ENCODE data around the gene TRAPPC2L. TPM values are rescaled to one million over a fixed set of nuclear protein-coding genes. Genes with fewer than 3 reads are reported as not detected.

Gene TRAPPC2L
- polyA plus RNA-seq, 3 donors: 25.4 to 56.8 (median 47.6) TPM

GRCh38 chr16:88850531-88851199, 6.3 kb upstream of the TRAPPC2L start:
- 91 to 96% (median 95%) methylated on average over 33 of the region's 33 CpGs for WGBS, 3 donors
- no peak overlapping the region for H3K27ac ChIP-seq (ENCODE audit: low read depth, low read length)

DNA sequence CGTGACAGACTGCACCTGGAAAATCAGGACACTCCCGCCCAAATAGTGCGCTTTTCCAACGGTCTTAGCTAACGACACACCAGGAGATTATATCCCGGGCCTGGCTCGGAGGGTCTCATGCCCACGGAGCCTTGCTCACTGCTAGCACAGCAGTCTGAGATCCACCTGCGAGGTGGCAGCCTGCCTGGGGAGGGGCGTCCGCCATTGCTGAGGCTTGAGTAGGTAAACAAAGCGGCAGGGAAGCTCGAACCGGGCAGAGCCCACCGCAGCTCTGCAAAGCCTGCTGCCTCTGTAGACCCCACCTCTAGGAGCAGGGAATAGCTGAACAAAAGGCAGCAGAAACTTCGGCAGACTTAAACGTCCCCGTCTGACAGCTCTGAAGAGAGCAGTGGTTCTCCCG, 5.3 kb upstream of the TRAPPC2L start:
- H3K27ac ChIP-seq (ENCODE audit: low read depth, low read length): no peak overlapping the region
- 91 to 96% (median 91%) methylated on average over 19 of the region's 19 CpGs for WGBS, 3 donors

- WGBS, 3 donors: 65 to 88% (median 65%) methylated on average over 17 of the region's 17 CpGs
- no peak overlapping the region for H3K27ac ChIP-seq (ENCODE audit: low read depth, low read length)
These were observed 3.5 kb upstream of the TRAPPC2L start for GRCh38 chr16:88853325-88853941.

- no peak overlapping the region for H3K27ac ChIP-seq (ENCODE audit: low read depth, low read length)
- 58 to 72% (median 62%) methylated on average over 19 to 20 of the region's 20 CpGs for WGBS, 3 donors
These were observed 2.4 kb upstream of the TRAPPC2L start for GRCh38 chr16:88854306-88855111.

- no peak overlapping the region for H3K27ac ChIP-seq (ENCODE audit: low read depth, low read length)
- WGBS, 3 donors: 77 to 90% (median 82%) methylated on average over 8 of the region's 8 CpGs
These were observed 1.8 kb upstream of the TRAPPC2L start for GRCh38 chr16:88855176-88855575.

DNA sequence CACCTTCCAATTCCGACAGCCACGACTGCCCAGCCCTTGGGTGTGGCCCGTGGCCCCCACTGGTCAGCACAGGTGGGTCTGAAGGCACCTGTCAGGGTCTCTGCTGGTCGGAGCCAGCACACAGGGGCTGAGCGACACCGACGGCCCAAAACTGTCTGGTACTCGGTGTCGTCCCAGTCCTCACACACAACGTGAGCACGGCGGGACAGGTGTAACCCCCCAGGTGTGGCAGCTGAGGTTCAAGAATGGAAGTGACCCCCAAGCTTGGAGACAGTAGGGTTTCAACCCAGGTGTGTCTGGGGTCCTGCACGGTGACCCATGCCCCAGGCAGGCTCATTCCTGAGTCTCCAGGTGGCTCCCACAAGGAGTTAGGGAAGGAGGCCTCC, 1.2 kb upstream of the TRAPPC2L start:
- 81 to 88% (median 84%) methylated on average over 13 of the region's 13 CpGs for WGBS, 3 donors
- no peak overlapping the region for H3K27ac ChIP-seq (ENCODE audit: low read depth, low read length)

DNA sequence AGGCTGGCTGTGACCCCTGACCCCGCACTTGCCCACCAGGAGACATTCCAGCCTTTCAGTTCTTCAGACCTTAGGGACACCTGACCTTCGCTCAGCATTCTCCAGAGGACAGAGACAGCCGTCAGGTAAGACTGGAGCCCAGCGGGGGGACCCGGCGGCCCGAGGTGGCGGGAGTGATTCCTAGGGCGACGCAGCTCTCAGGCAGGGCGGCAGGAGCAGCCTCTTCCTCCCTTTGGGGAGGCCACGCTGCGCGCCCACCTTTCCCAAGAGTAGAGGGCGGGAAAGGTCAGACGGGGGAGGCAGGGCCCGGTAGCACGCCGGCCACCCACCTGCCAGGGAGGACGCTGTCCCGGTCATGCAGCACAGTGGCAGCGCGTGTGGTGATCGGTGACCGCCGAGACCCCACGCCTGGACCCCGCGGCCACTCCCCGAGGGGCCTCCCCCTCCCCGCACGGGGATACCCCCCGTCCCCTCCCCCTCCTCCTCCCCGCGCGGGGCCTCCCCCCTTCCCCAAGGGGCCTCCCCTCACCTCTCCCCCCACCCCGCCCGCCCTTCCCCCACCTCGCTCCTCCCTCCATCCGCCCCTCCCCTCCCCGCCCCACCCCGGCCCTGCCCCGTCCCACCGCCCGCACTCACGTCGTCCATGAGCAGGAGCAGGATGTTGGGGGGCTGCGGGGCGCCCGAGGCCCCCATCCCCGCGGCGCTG, 652 bp upstream of the TRAPPC2L start:
- 16 to 27% (median 19%) methylated on average over 18 to 50 of the region's 53 CpGs for WGBS, 3 donors
- H3K27ac ChIP-seq (ENCODE audit: low read depth, low read length): no peak overlapping the region

DNA sequence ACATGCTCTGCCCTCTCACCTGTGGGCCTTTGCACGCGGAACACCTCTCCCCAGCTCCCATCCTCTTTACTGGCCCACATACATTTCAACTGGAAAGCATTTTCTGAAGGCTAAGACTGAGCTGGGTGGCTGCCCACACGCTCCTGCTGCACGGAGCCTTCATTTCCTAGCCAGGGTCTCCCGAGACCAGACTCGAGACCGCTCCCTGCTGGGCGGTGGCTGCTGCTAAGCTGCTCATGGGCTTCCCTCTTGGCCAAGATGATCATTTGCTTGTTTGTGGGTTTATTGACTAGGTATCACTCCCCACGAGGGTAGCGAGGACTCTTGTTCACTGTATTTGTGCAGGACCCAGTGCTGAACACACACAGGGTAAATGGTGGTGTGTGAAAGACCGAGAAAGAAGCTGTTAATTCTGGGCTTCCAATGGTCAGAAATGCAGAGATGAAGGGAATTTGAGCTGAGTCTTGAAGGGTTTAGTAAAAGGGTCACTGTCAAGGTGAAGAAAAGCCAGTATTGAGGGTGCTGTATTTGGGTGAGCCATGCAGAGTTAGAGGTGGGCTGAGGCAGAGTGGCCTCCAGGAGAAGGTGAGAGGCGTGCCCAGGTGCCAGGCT, 907 bp downstream of the TRAPPC2L start:
- H3K27ac ChIP-seq (ENCODE audit: low read depth, low read length): no peak overlapping the region

DNA sequence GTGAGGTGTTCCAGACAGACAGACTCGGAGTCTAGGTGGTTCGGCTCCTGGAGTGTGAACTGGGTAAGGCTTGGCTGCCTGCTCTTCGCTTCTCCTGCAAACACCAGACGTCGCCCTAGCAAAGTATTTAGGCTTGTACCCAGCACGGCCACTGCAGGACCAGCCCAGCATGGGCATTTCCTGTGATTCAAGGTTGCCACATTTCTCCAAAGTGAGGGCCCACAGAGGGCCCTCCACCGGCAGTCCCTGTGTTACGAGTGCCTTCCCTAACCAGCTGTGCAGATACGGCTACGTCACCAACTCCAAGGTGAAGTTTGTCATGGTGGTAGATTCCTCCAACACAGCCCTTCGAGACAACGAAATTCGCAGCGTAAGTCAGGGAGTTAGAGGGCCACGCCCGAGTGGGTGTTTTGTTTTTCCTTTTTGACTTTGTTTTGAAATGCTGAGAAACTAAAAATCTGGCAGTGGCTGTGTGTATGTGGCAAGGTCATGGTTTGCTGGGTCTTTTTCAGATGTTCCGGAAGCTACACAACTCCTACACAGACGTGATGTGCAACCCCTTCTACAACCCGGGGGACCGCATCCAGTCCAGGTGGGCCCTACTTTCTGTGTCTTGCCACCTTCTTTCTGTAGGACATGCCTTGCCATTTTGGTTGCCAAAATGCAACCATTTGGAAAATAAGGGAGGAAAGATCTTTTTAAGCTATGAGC, 2.6 kb downstream of the TRAPPC2L start:
- H3K27ac ChIP-seq (ENCODE audit: low read depth, low read length): no peak overlapping the region
- 81 to 92% (median 84%) methylated on average over 20 of the region's 20 CpGs for WGBS, 3 donors

More for the DNA sequence above, 907 bp downstream of the TRAPPC2L start:
- WGBS, 3 donors: 13 to 15% (median 14%) methylated on average over 12 of the region's 12 CpGs

DNA sequence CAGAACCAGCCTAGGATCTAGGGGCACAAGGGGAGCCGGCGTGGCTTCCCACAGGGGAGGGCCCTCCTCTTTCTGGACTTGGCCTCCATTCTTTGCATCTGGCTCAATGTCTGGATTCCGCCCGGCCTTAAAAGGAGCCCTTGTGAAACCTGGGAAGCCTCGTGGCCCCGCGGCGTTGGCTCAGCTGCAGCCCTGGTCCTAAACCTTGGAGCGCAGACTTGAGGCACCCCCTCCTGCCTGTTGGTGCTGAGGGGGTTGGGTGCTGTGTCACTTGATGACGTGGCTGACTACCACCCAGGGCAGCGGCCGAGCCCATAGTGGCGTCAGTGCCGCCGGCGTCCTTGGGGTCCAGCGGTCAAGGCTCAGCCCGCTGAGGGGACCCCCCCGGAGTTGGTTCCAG, 4.4 kb downstream of the TRAPPC2L start:
- 90 to 96% (median 95%) methylated on average over 19 of the region's 19 CpGs for WGBS, 3 donors
- no peak overlapping the region for H3K27ac ChIP-seq (ENCODE audit: low read depth, low read length)

DNA sequence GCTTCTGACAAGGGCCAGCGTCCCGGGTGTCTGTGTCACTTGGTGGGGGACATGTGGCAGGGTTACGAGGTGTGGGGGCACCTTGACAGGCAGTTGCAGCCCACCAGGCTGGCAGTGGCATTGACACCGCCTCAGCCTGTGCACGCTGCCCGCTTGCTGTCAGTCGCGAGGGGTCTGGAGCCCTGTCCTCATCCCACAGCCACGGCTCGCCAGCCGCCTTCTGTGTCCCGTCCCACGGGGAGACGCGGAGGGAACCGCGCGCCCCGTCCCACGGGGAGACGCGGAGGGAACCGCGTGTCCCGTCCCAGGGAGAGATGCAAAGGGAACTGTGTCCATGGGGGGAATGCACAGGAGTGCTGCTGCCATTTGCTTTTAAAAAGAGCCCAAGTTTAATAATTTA, 6.0 kb downstream of the TRAPPC2L start:
- 88 to 92% (median 88%) methylated on average over 21 to 25 of the region's 25 CpGs for WGBS, 3 donors
- H3K27ac ChIP-seq (ENCODE audit: low read depth, low read length): no peak overlapping the region

- H3K27ac ChIP-seq (ENCODE audit: low read depth, low read length): no peak overlapping the region
- 78 to 89% (median 87%) methylated on average over 13 of the region's 13 CpGs for WGBS, 3 donors
These were observed 6.5 kb downstream of the TRAPPC2L start for GRCh38 chr16:88863426-88863825.

DNA sequence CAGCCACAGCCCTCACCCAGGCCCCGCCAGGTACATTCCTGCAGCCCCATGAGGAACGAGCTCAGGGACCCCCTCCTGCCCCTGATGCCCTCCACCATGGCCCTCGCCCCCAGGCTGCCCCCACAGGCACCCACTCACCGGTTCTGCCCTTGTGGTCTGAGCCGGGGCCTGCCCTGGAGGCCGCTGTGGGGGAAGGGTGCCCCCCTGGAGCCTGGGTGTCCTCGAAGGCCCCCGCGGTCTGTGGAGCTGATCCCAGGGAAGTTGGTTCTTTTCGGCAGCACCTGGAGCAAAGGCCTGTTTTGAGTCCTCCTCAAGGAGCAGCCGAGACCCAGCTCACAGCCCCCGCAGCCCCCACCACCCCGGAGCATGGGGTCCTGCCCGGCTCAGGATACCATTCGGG, 7.2 kb downstream of the TRAPPC2L start:
- H3K27ac ChIP-seq (ENCODE audit: low read depth, low read length): no peak overlapping the region
- 77 to 86% (median 81%) methylated on average over 11 to 15 of the region's 15 CpGs for WGBS, 3 donors

DNA sequence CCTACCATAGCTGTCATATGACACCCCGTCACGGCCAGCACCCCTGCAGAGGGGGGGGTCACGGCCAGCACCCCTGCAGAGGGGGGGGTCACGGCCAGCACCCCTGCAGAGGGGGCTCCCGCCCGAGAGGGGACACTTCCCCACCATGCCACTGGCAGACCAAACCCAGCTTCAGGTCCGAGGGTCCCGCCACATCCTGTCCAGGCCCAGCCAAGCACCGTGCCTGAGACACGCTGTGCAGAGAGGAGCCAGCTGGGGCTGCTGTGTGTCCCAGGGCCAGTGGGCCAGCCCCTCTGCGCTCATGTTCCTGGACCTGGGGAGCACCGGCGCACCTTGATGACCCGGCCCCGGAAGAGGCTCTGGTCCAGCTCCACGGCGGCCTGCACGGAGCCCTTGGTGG, 7.6 kb downstream of the TRAPPC2L start:
- 81 to 83% (median 81%) methylated on average over 17 to 18 of the region's 18 CpGs for WGBS, 3 donors
- H3K27ac ChIP-seq (ENCODE audit: low read depth, low read length): no peak overlapping the region

DNA sequence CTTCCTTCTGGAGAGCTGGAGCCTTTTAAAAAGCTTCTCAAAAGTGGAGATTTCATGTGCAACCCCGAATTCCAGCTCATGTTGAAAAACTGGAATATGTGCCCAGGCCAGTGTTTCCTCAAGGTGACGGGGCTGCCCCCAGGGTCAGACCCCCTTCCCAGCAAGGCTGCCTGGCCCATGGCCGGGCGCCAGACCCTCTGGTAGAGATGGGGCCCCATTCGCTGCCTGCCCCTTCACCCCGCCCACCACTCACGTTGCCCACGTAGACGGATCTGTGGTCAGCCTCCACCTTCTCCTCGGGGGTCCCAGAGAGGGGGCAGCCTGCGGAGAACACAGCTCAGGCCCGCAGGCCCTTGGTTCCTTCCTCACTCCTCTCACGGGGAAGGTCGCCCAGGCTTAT, 8.4 kb downstream of the TRAPPC2L start:
- no peak overlapping the region for H3K27ac ChIP-seq (ENCODE audit: low read depth, low read length)
- 78 to 80% (median 79%) methylated on average over 14 of the region's 14 CpGs for WGBS, 3 donors

- H3K27ac ChIP-seq (ENCODE audit: low read depth, low read length): no peak overlapping the region
- 79 to 83% (median 82%) methylated on average over 14 to 15 of the region's 15 CpGs for WGBS, 3 donors
These were observed 8.8 kb downstream of the TRAPPC2L start for GRCh38 chr16:88865742-88866141.

GRCh38 chr16:88866151-88866920, 9.4 kb downstream of the TRAPPC2L start, which contains the start of gene PABPN1L:
PABPN1L (minus strand) TSS chr16:88866660; CDS start chr16:88866606, 54 bp downstream.
- H3K27ac ChIP-seq (ENCODE audit: low read depth, low read length): no peak within 1 kb of the TSS
- 67 to 72% (median 70%) methylated on average over 16 to 20 of the region's 20 CpGs for WGBS, 3 donors

All from adipose tissue (tissue), 3 donors.